Ovary (tissue), 9 donors: ENCODE data around the gene CHIA. TPM values are rescaled to one million over a fixed set of nuclear protein-coding genes. Genes with fewer than 3 reads are reported as not detected.

ENCODE experiments used
- DNase-seq, 5 donors: peaks; one replicate each; pipeline ENCODE4 v3.0.0-alpha.2; 2019 to 2020
- H3K27ac ChIP-seq, 2 donors: fragments of 200-600 bp; one replicate each; pipeline versions ENCODE4 v1.5.1 to v1.8.0; 2019 to 2022
- H3K27me3 ChIP-seq: fragments of 200-600 bp; one replicate; pipeline ENCODE4 v1.8.0; 2022
- H3K36me3 ChIP-seq: fragments of 200-600 bp; sonication (generic); one replicate; pipeline ENCODE4 v1.5.1; 2019
- H3K4me1 ChIP-seq: one replicate; pipeline ENCODE4 v1.8.1; 2013; ENCODE audit warnings: mild to moderate bottlenecking, moderate library complexity; ENCODE audit not compliant: insufficient read depth
- H3K4me3 ChIP-seq: fragments of 200-600 bp; sonication (generic); one replicate; pipeline ENCODE4 v1.5.1; 2017
- H3K9me3 ChIP-seq, 2 donors: fragments of 200-600 bp in 1 of 2; sonication (generic) in 1 of 2; one replicate each; pipeline versions ENCODE4 v1.5.1 to v1.8.1; 2013 to 2019; ENCODE audit warnings: mild to moderate bottlenecking in 1 of 2, moderate library complexity in 1 of 2
- CTCF ChIP-seq, 3 donors: fragments of 450-650 bp in 2 of 3; fragments of 200-600 bp in 1 of 3; IDR thresholded peaks; one replicate each; pipeline versions ENCODE4 v1.5.1 to v1.8.0; 2016 to 2022; ENCODE audit warnings: antibody characterized with exemption in 3 of 3, mild to moderate bottlenecking in 1 of 3
- EP300 ChIP-seq: sonication (generic); formaldehyde crosslinking; IDR thresholded peaks from one replicate; pipeline ENCODE4 v1.6.1; 2017; ENCODE audit warnings: antibody characterized with exemption
- POLR2A ChIP-seq: fragments of 450-650 bp; IDR thresholded peaks from one replicate; pipeline ENCODE4 v1.6.1; 2017; ENCODE audit warnings: antibody characterized with exemption, mild to moderate bottlenecking, moderate library complexity
- WGBS, 3 donors: extraction: QIAGEN DNeasy Blood & Tissue Kit in 1 of 3; methylation state at CpG; one replicate each; pipeline versions ENCODE4 v1.1.5 to v1.1.7; 2013 to 2017; 5-methylcytosine and 5-hydroxymethylcytosine counted together
- intact Hi-C, 4 donors: fragments of 100-400 bp; cut with DNase I; formaldehyde crosslinking; loops; one replicate each; pipeline versions ENCODE4 v1.11.0 to v1.15.1; 2022 to 2023
- polyA plus RNA-seq, 2 donors: library from polyadenylated mRNA; stranded (reverse); fragments of 200-250 nt in 1 of 2; fragments of 350-450 nt in 1 of 2; fragmentation: Illumina TruSeq in 1 of 2; extraction: RNeasy Lipid Tissue Mini Kit (QIAGEN cat#74804) in 1 of 2; gene quantifications; one replicate each; pipeline ENCODE4 v1.2.3, GENCODE V29; 2013 to 2014
- total RNA-seq, 7 donors: library from RNA; depleted of rRNA in 2 of 7; stranded (reverse); fragments of >200 nt in 2 of 7; fragmentation: NEBNext Ultra II Directional in 3 of 7; extraction: Animal tissue kit (Norgen Biotek cat#: 25700) in 3 of 7; gene quantifications; one replicate each; pipeline versions ENCODE4 v1.1.0 to v1.2.4, GENCODE V29; 2016 to 2023
- donor health status: DM: no; HTN: no; CAD: no; lungs with moderate emphysema.
- donor health status: DM: no; HTN: no; CAD: no.
- donor health status: Bipolar disorder and iron deficiency.
- donor health status: DM: yes; HTN: yes; CAD: no.
- donor health status: DM: no; HTN: no; CAD: no.
- donor health status: DM: yes; HTN: yes; CAD: no.

The CHIA gene
- total and polyA plus RNA-seq, 9 donors = 0.18 TPM; not detected in 8

GRCh38 chr1:111256988-111257658, 33.5 kb upstream of the CHIA start:
- H3K4me3 ChIP-seq = no peak overlapping the region
- WGBS, 3 donors = 70 to 78% (median 72%) methylated on average over 8 of the region's 8 CpGs
- DNase-seq = no peak
- TF ChIP-seq POLR2A (no peak), CTCF (IDR thresholded peaks at IDR 0.05) (no peak), EP300 (no peak)
- peaks cover 2% of the 10 kb centered on the region for H3K27me3 ChIP-seq
- no peaks in the 10 kb centered on the region for H3K4me1 ChIP-seq
- intact Hi-C loops = no loop called here
- no peaks in the 10 kb centered on the region for H3K9me3 ChIP-seq
- no peaks in the 10 kb centered on the region for H3K36me3 ChIP-seq
- H3K27ac ChIP-seq = no peak overlapping the region

- Histone ChIP-seq H3K27me3 (no peaks in the 10 kb centered on the region), H3K36me3 (no peaks in the 10 kb centered on the region), H3K4me3 (no peak overlapping the region), H3K9me3 (no peaks in the 10 kb centered on the region), H3K4me1 (no peaks in the 10 kb centered on the region), H3K27ac (no peak overlapping the region)
- no peak for DNase-seq
- TF ChIP-seq CTCF (IDR thresholded peaks at IDR 0.05) = no peak
- no peak for TF ChIP-seq POLR2A
- TF ChIP-seq EP300 = no peak
- intact Hi-C loops = no loop called here
- WGBS, 3 donors = 65 to 71% (median 68%) methylated on average over 4 of the region's 4 CpGs
Measured at GRCh38 chr1:111267801-111268508, 22.7 kb upstream of the CHIA start.

GRCh38 chr1:111269825-111270406, 20.7 kb upstream of the CHIA start:
- Histone ChIP-seq H3K4me1 (no peaks in the 10 kb centered on the region), H3K27me3 (no peaks in the 10 kb centered on the region), H3K9me3 (no peaks in the 10 kb centered on the region), H3K27ac (no peak overlapping the region), H3K36me3 (no peaks in the 10 kb centered on the region), H3K4me3 (no peak overlapping the region)
- WGBS, 3 donors = 84 to 85% (median 85%) methylated on average over 4 of the region's 4 CpGs
- intact Hi-C loops = no loop called here
- no peak for TF ChIP-seq EP300
- no peak for TF ChIP-seq POLR2A
- no peak for TF ChIP-seq CTCF (IDR thresholded peaks at IDR 0.05)
- no peak for DNase-seq

- no peaks in the 10 kb centered on the region for H3K27me3 ChIP-seq
- H3K36me3 ChIP-seq = no peaks in the 10 kb centered on the region
- H3K4me3 ChIP-seq = no peak overlapping the region
- 4 to 6% (median 5%) methylated on average over 36 to 40 of the region's 40 CpGs for WGBS, 3 donors
- TF ChIP-seq POLR2A (no peak), CTCF (IDR thresholded peaks at IDR 0.05) (no peak)
- no peak overlapping the region for H3K27ac ChIP-seq
- H3K9me3 ChIP-seq = no peaks in the 10 kb centered on the region
- no peaks in the 10 kb centered on the region for H3K4me1 ChIP-seq
- intact Hi-C loops = no loop called here
- DNase-seq = no peak
Measured at GRCh38 chr1:111270771-111271463, 19.7 kb upstream of the CHIA start.
